Measurements from ENCODE around the gene TRA2B.
"Not testable (repeated sequence)": the region's sequence is repeated elsewhere in the genome, so short reads cannot be mapped to it uniquely, and the experiment has no call there.

TRA2B gene

GRCh38 chr3:185912929-185913901 lies 24.6 kb downstream of the TRA2B start:
- Histone ChIP-seq H3K4me3 (ENCODE audit: low read depth in 1 of 2, low read length in 2 of 2) (no peak overlapping the region), H3K9ac (ENCODE audit: low read depth in 1 of 2, low read length in 2 of 2) (no peak overlapping the region), H3K9me3 (ENCODE audit: control insufficient read depth in 1 of 2, low read length in 2 of 2) (no peaks in the 10 kb centered on the region), H3K36me3 (ENCODE audit: control insufficient read depth in 1 of 2, insufficient read depth in 2 of 2, low read length in 2 of 2) (peaks cover 35 to 52% of the 10 kb centered on the region in 2 donors), H3K27ac (ENCODE audit: low read depth, low read length) (no peak overlapping the region), H3K27me3 (ENCODE audit: control insufficient read depth in 1 of 2, insufficient read depth in 2 of 2, low read length in 2 of 2) (no peaks in the 10 kb centered on the region), H3K4me1 (ENCODE audit: control insufficient read depth in 1 of 2, insufficient read depth in 2 of 2, low read length in 2 of 2) (no peaks in the 10 kb centered on the region)

GRCh38 chr3:185912512-185912911 lies 25.3 kb downstream of the TRA2B start:
- Histone ChIP-seq H3K27me3 (ENCODE audit: control insufficient read depth in 1 of 2, insufficient read depth in 2 of 2, low read length in 2 of 2) (no peaks in the 10 kb centered on the region), H3K27ac (ENCODE audit: low read depth, low read length) (no peak overlapping the region), H3K9ac (ENCODE audit: low read depth in 1 of 2, low read length in 2 of 2) (no peak overlapping the region), H3K9me3 (ENCODE audit: control insufficient read depth in 1 of 2, low read length in 2 of 2) (no peaks in the 10 kb centered on the region), H3K36me3 (ENCODE audit: control insufficient read depth in 1 of 2, insufficient read depth in 2 of 2, low read length in 2 of 2) (peaks cover 29 to 45% of the 10 kb centered on the region in 2 donors), H3K4me1 (ENCODE audit: control insufficient read depth in 1 of 2, insufficient read depth in 2 of 2, low read length in 2 of 2) (no peaks in the 10 kb centered on the region), H3K4me3 (ENCODE audit: low read depth in 1 of 2, low read length in 2 of 2) (no peak overlapping the region)

GRCh38 chr3:185911076-185911448 lies 26.8 kb downstream of the TRA2B start:
- not testable (repeated sequence) for H3K27ac ChIP-seq (ENCODE audit: low read depth, low read length); H3K4me1 ChIP-seq (ENCODE audit: control insufficient read depth in 1 of 2, insufficient read depth in 2 of 2, low read length in 2 of 2); H3K9ac ChIP-seq (ENCODE audit: low read depth in 1 of 2, low read length in 2 of 2); H3K4me3 ChIP-seq (ENCODE audit: low read depth in 1 of 2, low read length in 2 of 2); H3K9me3 ChIP-seq (ENCODE audit: control insufficient read depth in 1 of 2, low read length in 2 of 2); H3K27me3 ChIP-seq (ENCODE audit: control insufficient read depth in 1 of 2, insufficient read depth in 2 of 2, low read length in 2 of 2)
- peaks cover 16 to 30% of the 10 kb centered on the region in 2 donors for H3K36me3 ChIP-seq (ENCODE audit: control insufficient read depth in 1 of 2, insufficient read depth in 2 of 2, low read length in 2 of 2)

- peaks cover 12 to 24% of the 10 kb centered on the region in 2 donors for H3K36me3 ChIP-seq (ENCODE audit: control insufficient read depth in 1 of 2, insufficient read depth in 2 of 2, low read length in 2 of 2)
- not testable (repeated sequence) for H3K4me3 ChIP-seq (ENCODE audit: low read depth in 1 of 2, low read length in 2 of 2); H3K9me3 ChIP-seq (ENCODE audit: control insufficient read depth in 1 of 2, low read length in 2 of 2); H3K27ac ChIP-seq (ENCODE audit: low read depth, low read length); H3K4me1 ChIP-seq (ENCODE audit: control insufficient read depth in 1 of 2, insufficient read depth in 2 of 2, low read length in 2 of 2); H3K27me3 ChIP-seq (ENCODE audit: control insufficient read depth in 1 of 2, insufficient read depth in 2 of 2, low read length in 2 of 2); H3K9ac ChIP-seq (ENCODE audit: low read depth in 1 of 2, low read length in 2 of 2)
These were observed 27.3 kb downstream of the TRA2B start for GRCh38 chr3:185910322-185911075.

- H3K9ac ChIP-seq (ENCODE audit: low read depth in 1 of 2, low read length in 2 of 2); H3K27ac ChIP-seq (ENCODE audit: low read depth, low read length); H3K9me3 ChIP-seq (ENCODE audit: control insufficient read depth in 1 of 2, low read length in 2 of 2): not testable (repeated sequence)
These were observed 27.9 kb downstream of the TRA2B start for GRCh38 chr3:185909913-185910312.

GRCh38 chr3:185900228-185900627 lies 37.6 kb downstream of the TRA2B start:
- Histone ChIP-seq H3K36me3 (ENCODE audit: control insufficient read depth in 1 of 2, insufficient read depth in 2 of 2, low read length in 2 of 2) (no peaks in the 10 kb centered on the region), H3K9me3 (ENCODE audit: control insufficient read depth in 1 of 2, low read length in 2 of 2) (no peaks in the 10 kb centered on the region), H3K4me3 (ENCODE audit: low read depth in 1 of 2, low read length in 2 of 2) (no peak overlapping the region), H3K27ac (ENCODE audit: low read depth, low read length) (no peak overlapping the region), H3K27me3 (ENCODE audit: control insufficient read depth in 1 of 2, insufficient read depth in 2 of 2, low read length in 2 of 2) (no peaks in the 10 kb centered on the region), H3K4me1 (ENCODE audit: control insufficient read depth in 1 of 2, insufficient read depth in 2 of 2, low read length in 2 of 2) (no peaks in the 10 kb centered on the region), H3K9ac (ENCODE audit: low read depth in 1 of 2, low read length in 2 of 2) (no peak overlapping the region)

More at GRCh38 chr3:185909913-185910312, 27.9 kb downstream of the TRA2B start:
- not testable (repeated sequence) for H3K4me3 ChIP-seq (ENCODE audit: low read depth in 1 of 2, low read length in 2 of 2); H3K27me3 ChIP-seq (ENCODE audit: control insufficient read depth in 1 of 2, insufficient read depth in 2 of 2, low read length in 2 of 2); H3K4me1 ChIP-seq (ENCODE audit: control insufficient read depth in 1 of 2, insufficient read depth in 2 of 2, low read length in 2 of 2)
- peaks cover 8 to 19% of the 10 kb centered on the region in 2 donors for H3K36me3 ChIP-seq (ENCODE audit: control insufficient read depth in 1 of 2, insufficient read depth in 2 of 2, low read length in 2 of 2)

GRCh38 chr3:185896636-185897035 lies 41.2 kb downstream of the TRA2B start:
- H3K9me3 ChIP-seq (ENCODE audit: control insufficient read depth in 1 of 2, low read length in 2 of 2), result no peaks in the 10 kb centered on the region
- H3K4me1 ChIP-seq (ENCODE audit: control insufficient read depth in 1 of 2, insufficient read depth in 2 of 2, low read length in 2 of 2), result no peaks in the 10 kb centered on the region
- no peaks in the 10 kb centered on the region for H3K27me3 ChIP-seq (ENCODE audit: control insufficient read depth in 1 of 2, insufficient read depth in 2 of 2, low read length in 2 of 2)

GRCh38 chr3:185887066-185887465 lies 50.7 kb downstream of the TRA2B start:
- H3K9me3 ChIP-seq (ENCODE audit: control insufficient read depth in 1 of 2, low read length in 2 of 2), result no peaks in the 10 kb centered on the region
- H3K27me3 ChIP-seq (ENCODE audit: control insufficient read depth in 1 of 2, insufficient read depth in 2 of 2, low read length in 2 of 2), result no peaks in the 10 kb centered on the region
- no peaks in the 10 kb centered on the region for H3K36me3 ChIP-seq (ENCODE audit: control insufficient read depth in 1 of 2, insufficient read depth in 2 of 2, low read length in 2 of 2)
- H3K9ac ChIP-seq (ENCODE audit: low read depth in 1 of 2, low read length in 2 of 2), result no peak overlapping the region
- H3K4me3 ChIP-seq (ENCODE audit: low read depth in 1 of 2, low read length in 2 of 2), result no peak overlapping the region
- no peak overlapping the region for H3K27ac ChIP-seq (ENCODE audit: low read depth, low read length)
- no peaks in the 10 kb centered on the region for H3K4me1 ChIP-seq (ENCODE audit: control insufficient read depth in 1 of 2, insufficient read depth in 2 of 2, low read length in 2 of 2)

More at GRCh38 chr3:185896636-185897035, 41.2 kb downstream of the TRA2B start:
- Histone ChIP-seq H3K9ac (ENCODE audit: low read depth in 1 of 2, low read length in 2 of 2) (no peak overlapping the region), H3K36me3 (ENCODE audit: control insufficient read depth in 1 of 2, insufficient read depth in 2 of 2, low read length in 2 of 2) (no peaks in the 10 kb centered on the region), H3K4me3 (ENCODE audit: low read depth in 1 of 2, low read length in 2 of 2) (no peak overlapping the region), H3K27ac (ENCODE audit: low read depth, low read length) (no peak overlapping the region)

GRCh38 chr3:185884641-185885040 lies 53.2 kb downstream of the TRA2B start:
- Histone ChIP-seq H3K4me3 (ENCODE audit: low read depth in 1 of 2, low read length in 2 of 2) (no peak overlapping the region), H3K9ac (ENCODE audit: low read depth in 1 of 2, low read length in 2 of 2) (no peak overlapping the region), H3K9me3 (ENCODE audit: control insufficient read depth in 1 of 2, low read length in 2 of 2) (no peaks in the 10 kb centered on the region), H3K4me1 (ENCODE audit: control insufficient read depth in 1 of 2, insufficient read depth in 2 of 2, low read length in 2 of 2) (no peaks in the 10 kb centered on the region), H3K36me3 (ENCODE audit: control insufficient read depth in 1 of 2, insufficient read depth in 2 of 2, low read length in 2 of 2) (no peaks in the 10 kb centered on the region), H3K27me3 (ENCODE audit: control insufficient read depth in 1 of 2, insufficient read depth in 2 of 2, low read length in 2 of 2) (peaks cover 0 to 2% of the 10 kb centered on the region in 2 donors), H3K27ac (ENCODE audit: low read depth, low read length) (no peak overlapping the region)

- H3K27ac ChIP-seq (ENCODE audit: low read depth, low read length), result no peak overlapping the region
- no peaks in the 10 kb centered on the region for H3K9me3 ChIP-seq (ENCODE audit: control insufficient read depth in 1 of 2, low read length in 2 of 2)
- peaks cover 0 to 2% of the 10 kb centered on the region in 2 donors for H3K27me3 ChIP-seq (ENCODE audit: control insufficient read depth in 1 of 2, insufficient read depth in 2 of 2, low read length in 2 of 2)
- no peak overlapping the region for H3K4me3 ChIP-seq (ENCODE audit: low read depth in 1 of 2, low read length in 2 of 2)
- no peaks in the 10 kb centered on the region for H3K4me1 ChIP-seq (ENCODE audit: control insufficient read depth in 1 of 2, insufficient read depth in 2 of 2, low read length in 2 of 2)
- no peak overlapping the region for H3K9ac ChIP-seq (ENCODE audit: low read depth in 1 of 2, low read length in 2 of 2)
- H3K36me3 ChIP-seq (ENCODE audit: control insufficient read depth in 1 of 2, insufficient read depth in 2 of 2, low read length in 2 of 2), result no peaks in the 10 kb centered on the region
These were observed 55.9 kb downstream of the TRA2B start for GRCh38 chr3:185881926-185882325.
